Mucosa of gallbladder (tissue), 1 donor: ENCODE results near the gene TULP1. TPM values are rescaled to one million over a fixed set of nuclear protein-coding genes. Genes with fewer than 3 reads are reported as not detected.

ENCODE experiments used
- DNase-seq: peaks from one replicate; pipeline ENCODE4 v3.0.0-alpha.2; 2020; ENCODE audit warnings: low spot score
- total RNA-seq: library from RNA; stranded (reverse); gene quantifications from one replicate; pipeline ENCODE4 v1.2.1, GENCODE V29; 2021
- donor health status: DM: no; HTN: no; CAD: no.

TULP1 gene
- total RNA-seq, 1 donor from 2014 or later: not detected

DNA sequence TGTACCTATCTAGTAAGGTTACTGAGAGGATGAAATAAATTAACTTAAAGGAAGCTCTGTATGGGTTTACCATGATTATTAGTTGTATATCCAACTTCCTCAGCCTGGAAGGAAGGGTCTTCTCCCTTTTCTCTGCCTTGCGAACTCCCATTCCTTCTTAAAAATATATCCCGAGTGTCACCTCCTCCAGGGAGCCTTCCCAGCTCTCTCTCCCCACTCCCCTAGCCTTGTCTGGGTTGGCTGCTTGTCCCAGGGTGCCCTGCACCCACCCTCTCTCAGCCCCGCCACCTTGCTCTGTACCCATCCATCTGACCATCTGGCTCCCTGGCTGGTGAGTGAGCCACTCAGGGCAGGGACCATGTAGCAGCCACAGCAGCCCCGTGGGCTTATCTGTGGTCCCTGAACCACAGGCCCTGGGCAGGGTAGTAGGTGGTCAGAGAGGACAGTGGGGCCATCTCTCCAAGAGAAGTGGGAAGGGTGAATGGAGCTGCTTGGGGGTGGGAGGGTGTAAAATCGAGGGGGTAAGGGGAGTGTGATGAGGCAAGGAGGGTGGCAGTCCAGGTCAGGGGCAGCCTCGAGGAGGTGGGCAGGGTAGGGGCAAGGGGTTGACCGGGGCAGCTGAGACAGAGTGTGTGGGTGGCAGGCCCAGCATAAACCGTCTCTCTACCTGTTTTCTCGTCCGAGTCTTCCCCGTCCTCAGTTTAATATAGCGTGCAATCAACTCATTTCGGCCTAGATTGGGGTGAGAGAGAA, 28.6 kb downstream of the TULP1 start:
- DNase-seq: no peak

DNA sequence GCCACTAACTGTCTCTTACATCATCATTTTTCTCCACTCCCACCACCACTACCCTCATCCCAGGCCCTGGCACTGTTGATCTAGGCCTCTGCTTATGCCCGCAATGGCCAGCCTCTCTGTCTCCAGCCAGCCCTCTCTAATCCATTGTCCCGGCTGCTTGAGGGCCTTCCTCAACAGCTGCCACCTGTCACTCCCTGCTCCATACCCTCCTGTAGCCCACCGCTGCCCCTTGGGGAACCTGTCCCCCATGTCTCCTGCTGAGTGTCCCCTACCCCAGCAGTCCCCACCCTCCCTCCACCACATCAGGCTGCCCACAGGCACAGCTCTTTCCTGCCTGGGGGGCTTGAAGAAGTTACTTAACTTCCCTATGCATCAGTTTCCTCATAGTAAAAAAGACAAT, 29.2 kb downstream of the TULP1 start:
- DNase-seq: no peak

DNA sequence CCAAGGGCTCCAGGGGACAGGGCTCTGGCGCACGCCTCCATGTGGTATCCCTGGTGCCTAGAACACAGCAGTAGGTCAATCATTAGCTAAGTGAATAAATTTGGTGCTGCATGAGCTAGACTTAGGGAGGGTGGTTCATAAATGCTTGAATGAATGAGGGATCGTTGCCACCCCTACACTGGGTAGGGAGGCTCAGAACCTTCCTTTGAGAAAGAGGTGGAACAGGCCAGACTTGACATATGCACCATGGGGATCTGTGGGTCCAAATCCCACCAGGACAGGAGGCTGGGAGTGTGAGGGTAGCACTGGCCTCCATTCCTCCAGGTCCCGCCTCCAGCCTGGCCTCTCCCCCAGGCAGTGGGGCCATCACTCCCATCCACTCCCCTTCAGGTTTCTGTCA, 29.6 kb downstream of the TULP1 start:
- DNase-seq: no peak

DNA sequence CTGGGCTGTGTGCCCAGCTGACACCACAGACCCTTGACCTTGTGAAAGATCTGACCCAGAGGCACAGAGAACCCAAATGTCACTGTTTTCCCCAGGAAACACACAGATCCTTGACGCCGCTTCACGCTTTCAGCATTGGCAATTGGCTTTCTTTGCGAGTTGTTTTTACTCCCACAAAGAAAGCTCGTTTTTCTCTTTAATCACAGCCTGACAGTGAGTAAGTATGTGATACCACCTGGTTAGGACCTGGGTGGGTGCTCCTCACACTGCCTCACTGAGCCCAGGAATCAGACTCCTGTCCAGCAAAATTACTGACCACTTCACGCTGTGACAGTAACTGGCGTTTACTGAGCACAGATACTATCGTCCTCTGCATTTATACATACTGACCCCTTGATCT, 31.5 kb downstream of the TULP1 start:
- DNase-seq: no peak

DNA sequence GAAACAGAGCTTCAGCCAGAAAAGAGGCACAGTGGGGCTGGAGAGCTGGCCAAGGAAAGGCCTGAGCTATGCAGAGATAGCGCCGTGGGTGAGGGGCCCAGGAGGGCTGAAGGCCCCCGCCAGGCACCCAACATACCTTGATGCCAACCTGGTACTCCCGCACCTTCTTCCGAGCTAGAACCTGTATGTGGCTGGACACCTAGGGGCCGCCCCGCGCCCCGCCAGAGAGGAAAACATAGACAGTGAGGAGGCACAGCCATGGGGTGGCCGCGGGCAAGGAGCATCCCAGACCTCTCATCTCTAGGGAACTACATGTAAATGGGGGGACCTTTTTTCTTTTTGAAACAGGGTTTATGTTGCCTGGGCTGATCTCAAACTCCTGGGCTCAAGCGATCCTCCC, 32.5 kb downstream of the TULP1 start:
- DNase-seq: no peak

DNA sequence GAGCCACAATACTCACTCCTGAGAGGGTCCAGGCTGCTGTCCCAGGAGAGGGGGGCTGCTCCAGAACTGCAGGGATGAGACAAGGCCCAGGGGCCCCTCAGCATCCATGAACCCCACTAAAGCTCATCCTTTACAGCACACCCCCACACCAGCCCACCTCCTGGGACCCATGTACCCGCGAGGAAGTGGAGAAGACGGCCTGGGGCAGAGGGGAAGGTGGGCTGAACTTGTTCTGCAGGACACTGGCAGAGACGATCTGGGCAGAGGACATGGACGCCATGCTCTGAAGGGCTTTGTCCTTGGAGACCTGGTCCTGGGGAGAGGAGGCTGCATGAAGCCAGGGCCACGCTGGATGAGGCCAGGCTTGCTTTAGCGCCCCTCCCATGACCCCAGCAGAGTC, 34.4 kb downstream of the TULP1 start:
- DNase-seq: no peak

DNA sequence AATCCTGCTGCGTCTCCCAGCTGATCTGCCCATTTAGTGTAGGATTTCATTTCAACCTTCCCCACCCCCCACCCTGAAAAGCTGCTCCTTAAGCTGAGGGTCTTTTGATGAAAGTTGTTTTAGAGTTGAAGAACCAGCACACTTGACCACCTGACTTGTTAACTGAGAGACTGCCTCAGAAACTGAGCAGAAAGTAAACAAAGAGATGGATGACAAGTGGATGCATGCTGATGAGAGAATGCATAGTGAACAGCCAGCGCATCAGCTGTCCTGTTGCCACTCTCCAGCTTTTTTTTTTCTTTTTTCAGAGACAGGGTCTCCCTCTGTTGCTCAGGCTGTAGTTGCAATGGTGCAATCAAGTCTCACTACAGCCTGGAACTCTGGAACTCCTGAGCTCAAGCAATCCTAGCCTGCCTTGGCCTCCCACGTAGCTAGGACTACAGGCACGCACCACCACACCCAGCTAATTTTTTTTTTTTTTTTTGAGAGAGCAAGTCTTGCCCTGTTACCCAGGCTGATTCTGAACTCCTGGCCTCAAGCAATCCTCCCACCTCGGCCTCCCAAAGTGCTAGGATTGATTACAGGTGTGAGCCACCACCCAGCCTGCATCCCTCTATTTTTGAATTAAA, 35.0 kb downstream of the TULP1 start:
- DNase-seq: no peak

DNA sequence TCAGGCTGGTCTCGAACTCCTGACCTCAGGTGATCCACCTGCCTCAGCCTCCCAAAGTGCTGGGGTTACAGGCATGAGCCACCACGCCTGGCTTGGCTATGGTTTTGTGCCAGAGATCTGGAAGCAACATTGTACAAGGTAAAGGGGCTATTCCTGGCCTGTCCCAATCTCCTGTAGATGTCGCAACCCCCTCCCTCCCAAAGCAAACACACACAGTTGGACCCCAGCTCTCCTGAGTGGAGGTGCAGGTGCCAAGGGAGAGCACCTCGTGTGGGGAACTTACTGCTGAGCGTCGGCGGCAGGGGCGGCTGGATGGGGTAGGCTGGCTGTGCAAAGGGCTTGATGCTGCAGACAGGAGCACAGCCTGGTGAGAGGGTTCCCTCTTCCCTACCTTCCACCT, 35.7 kb downstream of the TULP1 start:
- no peak for DNase-seq

DNA sequence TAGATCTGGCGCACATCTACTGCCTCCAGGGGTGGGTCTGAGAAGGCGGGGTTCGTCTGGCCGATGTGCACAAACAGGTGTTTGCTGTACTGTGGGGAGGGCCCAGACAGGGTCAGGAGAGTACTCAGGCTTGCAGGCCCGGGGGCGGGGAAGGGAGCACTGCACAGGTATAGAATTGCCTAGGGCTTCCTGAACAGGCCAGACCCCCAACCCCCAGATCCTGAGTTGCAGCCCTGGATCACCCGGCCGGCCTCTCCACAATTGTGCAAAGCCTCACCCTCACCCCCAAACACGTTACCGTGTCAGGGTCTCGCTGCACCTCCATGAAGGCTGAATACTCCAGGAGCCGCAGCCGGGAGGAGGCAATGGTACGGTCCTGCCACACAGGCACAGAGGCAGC, 36.7 kb downstream of the TULP1 start:
- DNase-seq: no peak

DNA sequence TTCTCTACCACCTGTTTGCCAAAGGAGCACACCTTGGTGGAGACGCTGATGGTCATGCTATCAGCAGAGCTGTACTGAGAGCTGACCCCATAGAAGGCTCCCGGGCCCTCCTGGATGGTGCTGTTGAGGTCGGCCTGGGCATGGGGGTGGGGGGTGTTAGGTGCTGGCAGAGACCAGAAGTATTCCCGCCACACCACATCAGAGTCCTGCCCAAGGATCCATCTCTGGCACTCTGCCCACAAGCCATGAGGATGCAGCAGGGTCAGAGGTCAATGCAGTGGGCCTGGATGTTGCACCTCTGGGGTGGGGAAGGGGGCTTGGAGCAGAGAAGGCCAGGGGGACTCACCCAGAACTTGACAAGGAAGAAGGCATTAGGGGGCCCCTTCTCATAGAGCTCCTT, 37.1 kb downstream of the TULP1 start:
- DNase-seq: no peak

DNA sequence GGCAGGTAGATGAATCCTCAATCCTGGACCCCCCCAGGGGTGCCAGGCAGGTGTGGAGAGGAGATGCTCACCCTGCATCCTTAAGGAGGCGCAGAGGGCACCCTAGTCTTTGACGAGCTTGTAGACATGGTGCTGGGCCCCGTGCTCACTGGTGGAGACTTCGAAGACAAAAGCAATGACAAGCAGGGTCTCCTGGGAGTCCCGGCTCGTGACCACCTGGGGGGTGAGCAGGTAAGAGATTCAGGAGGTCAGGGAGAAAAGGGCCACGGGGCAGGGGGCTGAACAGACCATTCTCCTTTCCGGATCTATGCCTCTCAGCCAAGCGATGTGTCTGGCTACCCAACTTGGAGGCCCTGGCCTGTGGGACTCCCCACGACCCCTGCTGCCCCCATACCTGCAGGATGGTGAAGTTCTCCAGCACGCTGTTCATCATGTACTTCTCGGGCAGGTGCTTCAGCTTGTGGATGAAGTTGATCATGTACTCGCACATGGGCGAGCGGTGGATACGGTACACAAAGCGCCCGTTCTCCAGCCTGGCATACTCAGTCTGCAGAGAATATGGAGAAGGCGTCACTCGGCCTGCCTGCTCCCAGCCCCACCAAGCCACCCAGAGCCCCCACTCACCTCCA, 37.6 kb downstream of the TULP1 start:
- DNase-seq: no peak

DNA sequence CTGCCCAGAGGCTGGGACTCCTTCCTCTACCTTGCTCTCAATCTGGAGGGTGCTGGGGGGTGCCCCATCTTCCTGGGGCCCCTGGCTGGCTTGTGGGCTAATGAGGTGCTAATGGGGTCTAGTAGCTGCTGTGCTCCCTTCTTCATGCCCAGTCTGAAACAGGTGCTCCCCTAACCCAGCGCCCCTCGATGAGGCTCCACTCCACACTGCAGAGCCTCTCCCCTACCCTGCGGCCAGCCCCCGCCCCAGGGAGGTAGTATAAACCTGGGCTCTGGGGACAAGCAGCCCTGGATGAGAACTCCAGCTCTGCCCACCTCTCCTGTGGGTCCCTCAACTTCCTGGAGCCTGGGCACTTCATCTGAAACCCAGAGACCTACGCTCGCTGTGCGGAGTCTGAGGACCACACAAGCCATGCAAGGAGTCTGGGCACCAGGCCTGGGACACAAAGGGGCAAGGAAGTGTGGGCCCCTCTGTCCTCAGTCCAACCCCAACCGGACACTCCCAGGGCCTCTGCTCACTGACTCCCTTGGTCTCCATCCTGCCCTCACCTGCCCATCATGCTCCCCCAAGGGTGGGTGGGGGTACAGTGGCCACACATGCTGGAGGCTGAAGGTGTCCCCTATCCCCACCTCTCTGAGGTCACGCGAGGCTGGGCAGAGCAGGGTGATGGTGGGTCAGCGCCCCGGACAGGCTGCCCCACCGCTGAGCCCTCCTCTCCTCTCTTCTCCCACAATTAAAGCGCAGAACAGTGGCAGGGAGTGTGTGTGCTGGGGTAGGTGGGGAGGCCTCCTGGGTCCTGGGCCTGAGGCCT, 38.4 kb downstream of the TULP1 start:
- DNase-seq: no peak

DNA sequence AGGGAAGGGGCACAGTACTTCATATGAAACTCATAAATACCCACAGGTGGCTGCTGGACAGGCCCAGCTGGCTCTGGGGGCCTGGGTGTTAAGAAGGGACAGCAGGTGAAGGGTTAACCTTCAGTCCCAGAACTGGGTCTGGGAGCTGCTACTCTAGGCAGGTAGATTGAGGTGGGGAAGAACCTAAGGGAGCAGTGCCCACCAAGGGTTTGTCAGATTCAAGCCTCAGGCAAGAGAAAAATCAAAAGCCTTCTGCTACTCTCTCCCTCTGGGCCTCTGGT, 38.9 kb downstream of the TULP1 start:
- no peak for DNase-seq

DNA sequence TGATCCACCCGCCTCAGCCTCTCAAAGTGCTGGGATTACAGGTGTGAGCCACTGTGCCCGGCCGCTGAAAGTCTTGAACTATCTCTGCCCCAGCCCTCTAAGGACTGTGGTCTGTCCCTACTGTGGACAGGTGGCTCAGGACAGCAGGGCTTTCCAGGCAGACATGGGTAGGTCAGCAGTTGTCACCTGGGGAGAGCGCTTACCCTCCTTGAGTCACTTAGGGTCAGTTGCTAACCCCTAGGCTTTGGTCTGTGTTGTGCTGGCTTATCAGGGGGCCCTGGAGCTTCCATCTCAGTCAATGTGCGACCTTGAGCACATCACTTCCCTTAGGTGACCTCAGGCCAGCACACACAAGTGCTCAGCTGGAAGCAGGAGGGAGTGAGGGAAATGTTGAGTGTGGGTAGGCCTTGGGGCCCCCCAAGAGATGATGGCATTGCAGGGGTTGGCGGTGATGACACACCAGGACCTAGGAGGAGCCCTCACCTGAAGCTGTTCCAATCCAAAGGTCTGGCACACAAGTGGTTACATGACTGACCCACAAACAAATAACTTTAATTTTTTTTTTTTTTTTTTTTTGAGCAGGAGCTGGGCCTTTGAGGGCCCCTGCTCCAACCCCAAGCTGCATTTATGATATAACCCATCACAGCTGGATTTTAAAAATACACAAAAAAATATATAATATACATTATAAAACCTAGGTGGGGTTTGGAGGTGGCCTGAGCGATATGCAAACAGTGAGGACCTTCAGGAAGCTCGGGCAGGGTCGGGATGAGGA, 39.4 kb downstream of the TULP1 start:
- no peak for DNase-seq

DNA sequence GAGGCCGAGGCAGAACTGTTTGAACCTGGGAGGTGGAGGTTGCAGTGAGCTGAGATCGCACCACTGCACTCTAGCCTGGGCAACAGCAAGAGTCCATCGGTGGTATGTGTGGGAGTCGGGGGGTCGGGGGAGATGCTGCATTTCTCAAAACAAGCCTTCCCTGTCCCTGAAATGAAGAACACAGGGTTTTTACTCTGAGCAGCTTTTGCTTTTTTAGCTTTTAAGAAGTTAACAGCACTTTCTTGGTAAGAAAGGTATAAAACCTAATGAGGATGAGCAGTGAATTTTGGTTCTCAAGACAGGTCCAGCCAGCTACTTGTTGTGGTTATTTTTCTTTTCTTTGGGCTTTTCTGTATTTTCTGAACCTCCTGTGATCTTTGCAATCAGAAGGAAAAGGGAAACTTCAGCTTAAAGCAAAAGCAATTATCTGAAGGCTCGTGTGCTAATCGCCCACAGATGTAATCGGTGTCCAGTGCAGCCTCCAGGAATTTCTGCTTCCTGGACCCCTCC, 40.8 kb downstream of the TULP1 start:
- DNase-seq: no peak

DNA sequence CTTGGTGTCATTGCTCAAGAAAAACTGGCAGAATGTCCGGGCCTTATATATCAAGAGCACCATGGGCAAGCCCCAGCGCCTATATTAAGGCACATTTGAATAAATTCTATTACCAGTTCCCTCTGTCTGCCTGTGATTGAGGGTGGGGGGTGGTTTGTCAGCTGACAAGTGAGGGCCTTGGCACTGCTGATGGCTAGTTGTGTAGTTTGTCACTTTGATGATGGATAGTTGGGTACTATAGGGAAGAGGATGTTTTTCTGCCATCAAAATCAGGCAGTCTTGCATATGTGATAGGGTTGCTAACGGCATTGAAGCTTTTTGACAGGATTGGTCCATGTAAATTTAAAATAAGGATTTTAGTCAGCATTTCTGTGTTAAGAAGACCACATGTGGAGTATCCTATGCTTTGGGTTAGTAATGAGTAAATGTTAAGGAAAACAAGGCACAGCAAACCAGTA, 42.0 kb downstream of the TULP1 start:
- no peak for DNase-seq

DNA sequence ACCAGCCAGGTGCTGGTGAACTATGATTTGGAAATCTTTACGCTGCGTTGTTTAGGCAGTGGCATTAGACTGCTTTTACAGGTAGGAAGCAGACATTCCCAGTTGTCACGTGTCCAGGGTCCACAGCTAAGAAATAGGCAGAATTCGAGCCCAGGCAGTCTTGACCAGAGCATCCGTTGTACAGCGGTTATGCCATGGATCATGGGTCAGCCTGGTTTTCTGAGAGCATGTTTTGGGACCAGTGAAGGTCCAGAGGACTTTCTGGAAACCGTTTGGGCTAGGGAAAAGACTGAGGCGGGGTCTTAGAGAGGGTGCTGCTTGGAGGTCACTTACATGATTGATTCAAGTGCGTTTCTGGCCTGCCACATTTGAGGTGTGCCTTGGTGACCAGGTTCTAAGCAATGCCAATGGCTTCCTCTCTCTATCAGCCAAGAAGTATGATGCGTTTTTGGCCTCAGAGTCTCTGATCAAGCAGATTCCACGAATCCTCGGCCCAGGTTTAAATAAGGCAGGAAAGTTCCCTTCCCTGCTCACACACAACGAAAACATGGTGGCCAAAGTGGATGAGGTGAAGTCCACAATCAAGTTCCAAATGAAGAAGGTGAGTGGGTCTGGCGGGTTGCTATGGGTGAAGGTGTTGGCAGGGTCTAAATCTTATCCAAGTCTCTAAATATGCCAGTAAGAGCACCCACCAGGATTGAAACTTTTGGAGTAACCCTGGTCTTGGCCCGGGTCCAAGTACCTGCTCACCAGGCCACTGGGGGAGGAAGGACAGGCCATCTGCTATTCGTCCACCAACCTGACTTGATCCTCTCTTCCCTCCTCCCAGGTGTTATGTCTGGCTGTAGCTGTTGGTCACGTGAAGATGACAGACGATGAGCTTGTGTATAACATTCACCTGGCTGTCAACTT, 42.7 kb downstream of the TULP1 start:
- DNase-seq: no peak

DNA sequence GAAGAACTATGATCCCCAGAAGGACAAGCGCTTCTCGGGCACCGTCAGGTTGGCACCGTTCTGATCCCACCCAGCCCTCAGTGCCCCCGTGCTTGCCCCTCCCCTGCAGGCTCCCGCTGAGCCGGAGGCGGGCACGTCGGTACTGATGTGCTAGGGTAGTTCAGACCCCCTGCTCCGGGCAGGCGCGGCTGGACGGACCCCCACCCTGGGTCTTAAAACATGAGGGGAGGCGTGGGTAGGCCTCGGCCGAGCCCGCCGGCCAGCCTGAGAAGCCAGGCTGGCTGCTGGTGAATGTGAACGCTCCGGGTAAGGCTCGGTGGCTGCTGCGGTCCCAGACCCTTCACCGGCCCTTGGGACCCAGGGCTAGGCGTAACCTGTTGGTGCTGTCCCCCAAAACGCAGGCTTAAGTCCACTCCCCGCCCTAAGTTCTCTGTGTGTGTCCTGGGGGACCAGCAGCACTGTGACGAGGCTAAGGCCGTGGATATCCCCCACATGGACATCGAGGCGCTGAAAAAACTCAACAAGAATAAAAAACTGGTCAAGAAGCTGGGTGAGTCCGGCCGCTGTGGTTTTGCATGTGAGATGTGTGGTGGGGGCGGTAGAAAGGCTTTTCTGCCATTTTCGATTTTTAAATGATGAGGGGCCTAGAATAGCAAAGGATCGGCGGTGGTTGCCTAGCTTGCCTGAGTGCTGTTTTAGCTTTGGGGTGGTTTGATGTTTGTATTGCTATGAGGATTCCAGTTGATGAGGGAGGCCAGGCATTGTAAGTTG, 43.5 kb downstream of the TULP1 start:
- DNase-seq: no peak

DNA sequence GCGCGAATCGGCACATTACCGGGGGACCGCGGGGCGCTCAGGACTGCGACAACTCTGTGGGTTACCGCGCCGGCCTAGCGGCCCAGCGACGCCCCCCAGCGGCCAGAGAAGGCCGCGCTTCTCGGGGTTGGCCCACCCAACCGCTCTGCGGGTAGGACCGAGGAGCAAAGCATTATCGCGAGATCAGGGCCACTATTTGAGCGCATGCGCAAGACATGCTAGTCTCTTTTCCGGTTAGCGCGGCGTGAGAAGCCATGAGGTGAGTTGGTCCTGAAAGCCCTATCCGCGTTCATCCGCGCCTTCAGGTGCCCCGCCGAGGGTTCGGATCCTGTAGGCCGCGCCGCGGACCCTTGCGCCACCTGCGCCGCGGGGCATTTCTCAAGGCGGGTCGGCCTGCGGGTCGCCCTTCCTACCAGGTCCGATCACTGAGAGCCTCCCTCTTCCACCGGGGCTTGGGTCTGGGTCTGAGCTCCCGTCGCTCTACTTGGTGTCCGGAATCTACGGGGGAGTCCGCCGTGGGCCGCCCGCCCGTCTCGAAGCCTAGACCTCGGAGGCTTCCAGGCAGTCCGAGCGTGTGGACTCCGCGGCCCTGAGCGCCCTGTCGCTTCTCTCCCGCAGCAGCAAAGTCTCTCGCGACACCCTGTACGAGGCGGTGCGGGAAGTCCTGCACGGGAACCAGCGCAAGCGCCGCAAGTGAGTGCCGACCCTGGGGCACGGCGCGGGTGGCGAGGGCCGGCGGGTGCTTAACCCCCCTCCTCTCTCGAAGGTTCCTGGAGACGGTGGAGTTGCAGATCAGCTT, 44.3 kb downstream of the TULP1 start, which contains the start of gene RPL10A:
Gene RPL10A, plus strand, starts transcription at position 221 of the 799 bp plus-strand sequence. Its CDS starts 34 bp downstream, at position 255.
- DNase-seq: peak; percentile 99
